GM12891 (cell line): ENCODE data around the gene TRERF1.

ENCODE experiments used
- PAX5 ChIP-seq: IDR thresholded peaks from 2 replicates; pipeline ENCODE4 v1.6.1; 2011; ENCODE audit warnings: low read length, moderate library complexity, mild to moderate bottlenecking; ENCODE audit not compliant: insufficient read depth, severe bottlenecking
- POLR2A ChIP-seq: IDR thresholded peaks from 2 replicates; pipeline ENCODE4 v1.6.1; 2011; ENCODE audit warnings: low read depth, low read length, control low read depth
- POLR2AphosphoS5 ChIP-seq: IDR thresholded peaks from 2 replicates; pipeline ENCODE4 v1.6.1; 2011; ENCODE audit warnings: low read depth, low read length, control low read depth
- POU2F2 ChIP-seq: IDR thresholded peaks from 2 replicates; pipeline ENCODE4 v1.6.1; 2011; ENCODE audit warnings: low read depth, mild to moderate bottlenecking, control low read depth, low read length, moderate library complexity
- SPI1 ChIP-seq: IDR thresholded peaks from 2 replicates; pipeline ENCODE4 v1.6.1; 2011; ENCODE audit warnings: low read depth, low read length, control low read depth
- TAF1 ChIP-seq: IDR thresholded peaks from 2 replicates; pipeline ENCODE4 v1.6.1; 2011; ENCODE audit warnings: low read depth, low read length, control low read depth

DNA sequence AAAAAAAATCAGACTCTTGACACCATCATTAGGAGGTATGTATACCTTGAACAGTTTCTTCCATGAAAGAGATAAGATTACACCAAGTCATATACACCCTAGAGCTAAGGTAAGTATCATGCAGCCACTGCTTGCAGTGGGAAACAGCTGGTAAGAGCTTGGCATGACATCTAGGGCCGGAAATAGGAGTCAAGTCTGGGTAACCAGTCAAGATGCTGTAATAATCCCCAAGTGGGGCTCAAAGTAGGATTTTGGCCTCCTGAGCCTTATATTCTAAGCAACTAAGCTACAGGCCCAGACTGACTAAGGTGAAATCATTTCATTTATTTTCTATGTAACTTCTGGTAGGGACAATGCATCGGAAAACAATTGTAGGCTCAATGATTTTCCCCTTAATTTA, 23.9 kb downstream of the TRERF1 start:
- TF ChIP-seq POLR2AphosphoS5 = no peak
- no peak for TF ChIP-seq POLR2A
- no peak for TF ChIP-seq TAF1
- TF ChIP-seq SPI1 = no peak
- no peak for TF ChIP-seq PAX5
- no peak for TF ChIP-seq POU2F2
